Cardiac fibroblast (primary cell): ENCODE measurements around the gene SPON2.

Experiments
- DNase-seq, 2 donors: peaks; one replicate each; pipeline versions ENCODE4 v3.0.0 to v3.0.0-alpha.2; 2010; ENCODE audit warnings: low read depth in 2 of 2
- H3K4me3 ChIP-seq, 2 donors: replicated peaks in 1 of 2; 1 replicate in 1 of 2; 2 replicates in 1 of 2; pipeline ENCODE4 v1.5.1; 2011; ENCODE audit warnings: low read depth in 2 of 2, low read length in 2 of 2, mild to moderate bottlenecking in 2 of 2, moderate library complexity in 1 of 2
- TF ChIP-seq, protein P1 (sequence below): IDR thresholded peaks from one replicate; pipeline ENCODE4 v1.5.1; 2011; ENCODE audit warnings: low read depth, mild to moderate bottlenecking, low read length, inconsistent platforms

Gene SPON2

DNA sequence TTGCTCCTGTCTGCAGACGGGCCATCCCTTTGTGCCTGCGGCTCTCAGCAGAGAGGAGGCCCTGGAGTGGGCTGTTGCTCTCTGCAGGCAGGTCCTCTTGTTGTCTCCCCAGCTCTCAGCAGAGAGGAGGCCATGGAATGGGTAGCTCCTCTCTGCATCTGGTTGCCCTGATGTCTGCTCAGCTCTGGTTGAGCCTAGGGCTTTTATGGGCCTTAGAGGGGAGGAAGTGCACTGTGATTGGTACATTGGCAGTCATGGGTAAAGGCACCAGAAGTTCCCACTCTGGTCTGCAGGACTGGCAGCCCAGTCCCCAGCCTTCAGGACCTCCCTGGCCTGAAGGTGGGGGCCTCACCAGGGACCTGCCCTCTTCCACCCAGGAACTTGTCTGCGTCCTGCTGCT is 21.5 kb downstream of the SPON2 start:
- TF ChIP-seq, protein P1, sequence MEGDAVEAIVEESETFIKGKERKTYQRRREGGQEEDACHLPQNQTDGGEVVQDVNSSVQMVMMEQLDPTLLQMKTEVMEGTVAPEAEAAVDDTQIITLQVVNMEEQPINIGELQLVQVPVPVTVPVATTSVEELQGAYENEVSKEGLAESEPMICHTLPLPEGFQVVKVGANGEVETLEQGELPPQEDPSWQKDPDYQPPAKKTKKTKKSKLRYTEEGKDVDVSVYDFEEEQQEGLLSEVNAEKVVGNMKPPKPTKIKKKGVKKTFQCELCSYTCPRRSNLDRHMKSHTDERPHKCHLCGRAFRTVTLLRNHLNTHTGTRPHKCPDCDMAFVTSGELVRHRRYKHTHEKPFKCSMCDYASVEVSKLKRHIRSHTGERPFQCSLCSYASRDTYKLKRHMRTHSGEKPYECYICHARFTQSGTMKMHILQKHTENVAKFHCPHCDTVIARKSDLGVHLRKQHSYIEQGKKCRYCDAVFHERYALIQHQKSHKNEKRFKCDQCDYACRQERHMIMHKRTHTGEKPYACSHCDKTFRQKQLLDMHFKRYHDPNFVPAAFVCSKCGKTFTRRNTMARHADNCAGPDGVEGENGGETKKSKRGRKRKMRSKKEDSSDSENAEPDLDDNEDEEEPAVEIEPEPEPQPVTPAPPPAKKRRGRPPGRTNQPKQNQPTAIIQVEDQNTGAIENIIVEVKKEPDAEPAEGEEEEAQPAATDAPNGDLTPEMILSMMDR = no peak
- no peak overlapping the region for H3K4me3 ChIP-seq
- DNase-seq = no peak

DNA sequence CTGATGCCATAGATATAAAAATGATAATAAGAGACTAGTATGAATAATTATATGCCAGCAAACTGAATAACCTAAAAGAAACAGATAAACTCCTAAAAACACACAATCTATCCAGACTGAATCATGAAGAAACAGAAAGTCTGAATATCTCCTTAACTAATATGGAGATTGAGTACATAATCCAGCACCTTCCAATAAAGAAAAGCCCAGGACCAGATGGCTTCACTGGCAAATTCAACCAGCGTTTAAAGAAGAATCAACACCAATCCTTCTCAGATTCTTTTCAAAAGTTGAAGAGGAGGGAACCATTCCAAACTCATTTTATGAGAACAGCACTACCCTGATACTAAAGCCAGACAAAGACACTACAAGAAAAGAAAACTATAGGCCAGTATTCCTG is 32.5 kb downstream of the SPON2 start:
- H3K4me3 ChIP-seq = no peak overlapping the region
- TF ChIP-seq, protein P1 = no peak
- no peak for DNase-seq

DNA sequence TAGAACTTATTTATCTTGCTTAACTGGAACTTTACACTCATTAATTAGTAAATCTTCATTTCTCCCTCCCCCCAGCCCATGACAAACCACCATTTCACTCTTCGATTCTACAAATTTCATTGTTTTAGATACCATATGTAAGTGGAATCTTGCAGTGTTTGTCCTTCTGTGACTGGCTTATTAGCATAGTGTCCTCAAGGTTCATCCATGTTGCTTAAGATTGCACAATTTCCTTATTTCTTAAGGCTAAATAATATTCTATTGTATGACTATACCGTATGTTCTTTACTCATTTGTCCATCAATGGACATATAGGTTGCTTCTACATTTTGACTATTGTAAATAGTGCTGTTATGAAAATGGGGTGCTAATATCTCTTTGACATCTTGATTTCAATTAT is 34.5 kb downstream of the SPON2 start:
- DNase-seq = peak in 1 of 2 donors; percentile 15
- TF ChIP-seq, protein P1 = no peak
- no peak overlapping the region for H3K4me3 ChIP-seq

DNA sequence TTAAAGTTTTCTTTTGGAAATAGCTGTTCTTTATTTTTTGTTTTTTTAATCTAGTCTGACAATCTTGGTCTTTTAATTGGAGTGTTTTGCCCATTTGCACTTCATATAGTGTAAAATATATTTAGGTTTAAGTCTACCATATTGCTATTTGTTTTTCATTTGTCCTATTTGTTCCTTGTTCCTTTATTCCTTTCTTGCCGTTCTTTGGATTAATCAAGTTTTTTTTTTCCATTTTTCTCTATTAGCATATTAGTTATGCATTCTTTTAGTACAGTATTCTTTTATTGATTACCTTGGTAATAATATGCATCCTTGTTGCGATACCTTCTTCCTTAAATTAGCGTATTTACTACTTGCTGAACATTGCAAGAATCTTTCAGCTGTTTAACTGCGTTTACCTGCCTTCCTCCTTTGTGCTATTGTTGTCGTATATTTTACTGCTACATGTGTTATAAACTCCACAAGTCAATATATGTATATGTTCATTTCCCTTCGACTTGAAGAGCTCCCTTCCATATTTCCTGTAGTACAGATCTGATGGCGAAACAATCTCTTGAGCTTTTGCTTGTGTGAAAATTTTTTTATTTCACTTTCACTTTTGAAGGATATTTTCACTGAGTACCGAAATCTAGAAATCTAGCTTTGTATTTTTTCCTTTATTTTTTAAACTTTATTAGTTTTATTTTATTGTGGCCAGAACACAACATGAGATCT is 35.2 kb downstream of the SPON2 start:
- TF ChIP-seq, protein P1 = no peak
- peak in 1 of 2 donors; percentile 2 for DNase-seq
- H3K4me3 ChIP-seq = no peak overlapping the region

DNA sequence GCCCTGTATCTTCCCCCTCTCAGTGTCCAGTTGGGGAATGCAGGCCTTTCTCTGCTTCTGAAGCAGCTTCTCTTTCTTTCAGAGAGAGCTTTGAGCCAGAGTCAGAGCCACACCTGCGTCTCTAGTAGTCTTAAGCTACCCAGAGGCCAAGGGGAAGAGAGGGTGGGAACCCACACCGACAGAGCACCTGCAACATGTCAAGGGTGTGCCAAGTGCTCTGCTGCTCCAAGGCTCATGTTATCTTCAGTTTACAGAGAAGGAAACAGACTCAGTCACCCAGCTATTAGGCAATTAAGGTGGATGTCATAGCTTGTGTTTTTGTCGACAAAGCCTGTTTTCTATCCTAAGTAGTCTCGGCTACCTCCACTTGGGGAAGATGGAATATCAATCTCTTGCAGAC is 36.3 kb downstream of the SPON2 start:
- H3K4me3 ChIP-seq = no peak overlapping the region
- DNase-seq = peak; percentile 5 to 17
- TF ChIP-seq, protein P1 = no peak

DNA sequence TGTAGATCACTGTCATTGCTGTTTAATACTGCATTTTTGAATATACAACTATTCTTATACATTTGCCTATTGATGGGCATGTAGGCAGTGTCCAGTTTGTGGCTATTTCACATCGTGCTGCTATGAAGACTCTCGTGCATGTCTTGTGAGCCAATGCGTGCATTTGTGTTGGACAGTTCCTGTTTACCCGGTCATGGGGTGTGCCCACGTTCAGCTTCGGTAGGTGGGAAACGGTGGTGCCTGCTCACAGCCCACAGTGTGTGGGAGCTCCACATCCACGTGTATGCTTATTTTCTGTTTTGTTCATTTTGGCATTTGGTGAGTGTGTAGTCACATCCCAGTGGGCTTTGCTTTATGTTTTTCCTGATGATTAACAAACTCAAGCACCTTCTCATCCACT is 39.4 kb downstream of the SPON2 start:
- H3K4me3 ChIP-seq = no peak overlapping the region
- no peak for DNase-seq
- TF ChIP-seq, protein P1 = no peak
